H1 (cell line): ENCODE measurements around the gene DOCK3. TPM values are rescaled to one million over a fixed set of nuclear protein-coding genes. Genes with fewer than 3 reads are reported as not detected.

ENCODE experiments used
- CTCF ChIA-PET: fragments of 300-600 bp; sonication (Branson Sonifier 250); formaldehyde crosslinking; loops from one replicate; lab custom pipeline; 2021; ENCODE audit not compliant: partially characterized antibody; lab: Charles Lee
- POLR2A ChIA-PET: fragments of 300-600 bp; sonication (Branson Sonifier 250); formaldehyde crosslinking; loops from one replicate; lab custom pipeline; 2021; ENCODE audit warnings: inconsistent platforms; ENCODE audit not compliant: partially characterized antibody; lab: Charles Lee
- DNase-seq, 2 experiments: peaks; one replicate each; pipeline versions ENCODE4 v3.0.0 to v3.0.0-alpha.2; 2010 to 2022; ENCODE audit warnings: low spot score in 2 of 2, low read depth in 1 of 2, mixed read lengths in 1 of 2
- FAIRE-seq: peaks from 2 replicates; lab custom pipeline; 2011; peaks lifted over from hg19 to GRCh38; lab: Jason Lieb, UNC
- H2AFZ ChIP-seq: 2 replicates; pipeline ENCODE4 v1.8.1; 2012; ENCODE audit warnings: low read length, inconsistent platforms
- H2AK5ac ChIP-seq: 2 replicates; pipeline ENCODE4 v1.6.1; 2013; ENCODE audit warnings: low read depth, low read length
- H2BK120ac ChIP-seq: replicated peaks from 2 replicates; pipeline ENCODE3; 2013; ENCODE audit warnings: low read depth, low read length, inconsistent platforms
- H2BK12ac ChIP-seq: 2 replicates; pipeline ENCODE4 v1.6.1; 2013; ENCODE audit warnings: low read depth, low read length
- H2BK15ac ChIP-seq: 2 replicates; pipeline ENCODE4 v1.6.1; 2013; ENCODE audit warnings: low read length
- H2BK20ac ChIP-seq: 2 replicates; pipeline ENCODE4 v1.6.1; 2013; ENCODE audit warnings: low read length
- H2BK5ac ChIP-seq: 2 replicates; pipeline ENCODE4 v1.6.1; 2013; ENCODE audit warnings: low read depth, low read length
- H3K14ac ChIP-seq: 2 replicates; pipeline ENCODE4 v1.6.1; 2013; ENCODE audit warnings: inconsistent platforms; ENCODE audit not compliant: insufficient read length
- H3K18ac ChIP-seq: 2 replicates; pipeline ENCODE4 v1.6.1; 2013; ENCODE audit warnings: low read length; ENCODE audit errors: extremely low read depth
- H3K23ac ChIP-seq: 2 replicates; pipeline ENCODE4 v1.6.1; 2013; ENCODE audit warnings: inconsistent platforms; ENCODE audit not compliant: insufficient read length
- H3K23me2 ChIP-seq: 2 replicates; pipeline ENCODE4 v1.6.1; 2013; ENCODE audit warnings: low read depth, low read length
- H3K27ac ChIP-seq: 2 replicates; pipeline ENCODE4 v1.6.1; 2011; ENCODE audit warnings: low read depth, low read length, inconsistent platforms
- H3K27me3 ChIP-seq, 4 experiments: replicated peaks in 1 of 4; 1 replicate in 1 of 4; 2 replicates in 3 of 4; pipeline versions ENCODE4 v1.6.1 to v1.8.1; 2011 to 2013; ENCODE audit warnings: low read length in 3 of 4, mild to moderate bottlenecking in 3 of 4, inconsistent platforms in 2 of 4, mixed read lengths in 2 of 4, moderate library complexity in 1 of 4; ENCODE audit not compliant: control insufficient read depth in 3 of 4, insufficient read depth in 3 of 4; ENCODE audit errors: extremely low read depth in 1 of 4
- H3K36me3 ChIP-seq, 4 experiments: 2 replicates each; pipeline versions ENCODE4 v1.6.1 to v1.8.1; 2011 to 2013; ENCODE audit warnings: mild to moderate bottlenecking in 4 of 4, low read length in 3 of 4, moderate library complexity in 2 of 4, control low read depth in 1 of 4, inconsistent platforms in 1 of 4; ENCODE audit not compliant: insufficient read depth in 4 of 4, control insufficient read depth in 2 of 4
- H3K4ac ChIP-seq: replicated peaks from 2 replicates; pipeline ENCODE3; 2013; ENCODE audit warnings: low read length, low read depth, mixed read lengths, inconsistent platforms; ENCODE audit not compliant: insufficient read length
- H3K4me1 ChIP-seq, 4 experiments: replicated peaks in 1 of 4; 1 replicate in 1 of 4; 2 replicates in 3 of 4; pipeline versions ENCODE4 v1.6.1 to v1.8.1; 2011 to 2013; ENCODE audit warnings: low read length in 3 of 4, inconsistent platforms in 2 of 4, mixed read lengths in 1 of 4; ENCODE audit not compliant: insufficient read depth in 4 of 4, control insufficient read depth in 3 of 4
- H3K4me2 ChIP-seq, 2 experiments: 2 replicates each; pipeline versions ENCODE4 v1.6.1 to v1.8.1; 2011 to 2013; ENCODE audit warnings: low read depth in 2 of 2, low read length in 2 of 2, control low read depth in 1 of 2, inconsistent platforms in 1 of 2, mild to moderate bottlenecking in 1 of 2; ENCODE audit not compliant: insufficient read depth in 1 of 2
- H3K4me3 ChIP-seq, 4 experiments: fragments of 200-600, 300-600 bp in 1 of 4; sonication (generic), shearing (Covaris generic), sonication (Bioruptor Twin) in 1 of 4; 2 replicates each; pipeline versions ENCODE4 v1.5.1 to v1.8.1; 2011 to 2016; ENCODE audit warnings: low read length in 4 of 4, low read depth in 3 of 4, control low read depth in 2 of 4, inconsistent platforms in 2 of 4, mild to moderate bottlenecking in 2 of 4, mixed read lengths in 1 of 4, moderate library complexity in 1 of 4; ENCODE audit not compliant: insufficient read depth in 2 of 4; ENCODE audit errors: extremely low read depth in 1 of 4
- H3K56ac ChIP-seq: replicated peaks from 2 replicates; pipeline ENCODE3; 2013; ENCODE audit warnings: low read depth, mild to moderate bottlenecking, mixed read lengths, low read length, inconsistent platforms; ENCODE audit not compliant: insufficient read length
- H3K79me1 ChIP-seq: 2 replicates; pipeline ENCODE4 v1.6.1; 2013; ENCODE audit warnings: low read depth, low read length, control low read depth
- H3K79me2 ChIP-seq, 2 experiments: 2 replicates each; pipeline versions ENCODE4 v1.6.1 to v1.8.1; 2012 to 2013; ENCODE audit warnings: low read length in 2 of 2, mild to moderate bottlenecking in 2 of 2, inconsistent platforms in 1 of 2; ENCODE audit not compliant: insufficient read depth in 2 of 2, control insufficient read depth in 1 of 2
- H3K9ac ChIP-seq, 4 experiments: replicated peaks in 1 of 4; 1 replicate in 1 of 4; 2 replicates in 3 of 4; pipeline versions ENCODE4 v1.6.1 to v1.8.1; 2011 to 2013; ENCODE audit warnings: low read depth in 3 of 4, low read length in 3 of 4, control low read depth in 2 of 4, mild to moderate bottlenecking in 2 of 4, moderate library complexity in 2 of 4, inconsistent platforms in 1 of 4; ENCODE audit errors: extremely low read depth in 1 of 4
- H3K9me3 ChIP-seq, 2 experiments: 2 replicates each; pipeline versions ENCODE4 v1.6.1 to v1.8.1; 2012 to 2013; ENCODE audit warnings: mild to moderate bottlenecking in 2 of 2, moderate library complexity in 2 of 2, control low read depth in 1 of 2, inconsistent platforms in 1 of 2, low read depth in 1 of 2, low read length in 1 of 2, mixed read lengths in 1 of 2; ENCODE audit not compliant: insufficient read depth in 2 of 2
- H4K20me1 ChIP-seq, 2 experiments: replicated peaks in 1 of 2; 2 replicates each; pipeline versions ENCODE3 to v1.8.1; 2011 to 2013; ENCODE audit warnings: inconsistent platforms in 2 of 2, low read length in 2 of 2, mild to moderate bottlenecking in 1 of 2; ENCODE audit not compliant: insufficient read depth in 2 of 2, control insufficient read depth in 1 of 2
- H4K5ac ChIP-seq: 2 replicates; pipeline ENCODE4 v1.6.1; 2013; ENCODE audit warnings: low read length, low read depth, mixed read lengths, inconsistent platforms; ENCODE audit not compliant: insufficient read length
- H4K8ac ChIP-seq: 2 replicates; pipeline ENCODE4 v1.8.0; 2013; ENCODE audit warnings: mild to moderate bottlenecking, moderate library complexity, low read length, inconsistent platforms; ENCODE audit not compliant: insufficient read depth; ENCODE audit errors: extremely low read depth
- H4K91ac ChIP-seq: replicated peaks from 2 replicates; pipeline ENCODE3; 2013; ENCODE audit warnings: low read length, mixed read lengths, inconsistent platforms; ENCODE audit not compliant: insufficient read length
- NANOG ChIP-seq: IDR thresholded peaks from 2 replicates; pipeline ENCODE4 v1.6.1; 2011; ENCODE audit warnings: low read length, low read depth, mild to moderate bottlenecking, inconsistent platforms; ENCODE audit not compliant: insufficient read depth, poor library complexity, severe bottlenecking
- POLR2A ChIP-seq, 2 experiments: IDR thresholded peaks; 1 replicate in 1 of 2; 2 replicates in 1 of 2; pipeline ENCODE4 v1.6.1; 2011; ENCODE audit warnings: low read depth in 2 of 2, low read length in 2 of 2, mild to moderate bottlenecking in 2 of 2; ENCODE audit errors: control extremely low read depth in 1 of 2
- POLR2AphosphoS5 ChIP-seq: IDR thresholded peaks from 2 replicates; pipeline ENCODE4 v1.6.1; 2011; ENCODE audit warnings: low read depth, low read length
- SRF ChIP-seq: IDR thresholded peaks from 2 replicates; pipeline ENCODE4 v1.6.1; 2011; ENCODE audit warnings: mild to moderate bottlenecking, low read depth, low read length, moderate library complexity
- WGBS, 2 experiments: shearing (Covaris generic) in 1 of 2; methylation state at CpG; one replicate each; pipeline versions ENCODE4 v1.1.6 to v1.1.7; 2013 to 2015; ENCODE audit warnings: low lambda C conversion rate in 2 of 2, mixed read lengths in 2 of 2, inconsistent platforms in 1 of 2, low coverage in 1 of 2, missing lambda C conversion rate in 1 of 2; ENCODE audit not compliant: insufficient replicate concordance in 2 of 2, insufficient coverage in 1 of 2, insufficient read length in 1 of 2; ENCODE audit errors: extremely low coverage in 1 of 2, missing lambda C conversion rate in 1 of 2; 5-methylcytosine and 5-hydroxymethylcytosine counted together
- polyA plus RNA-seq, 7 experiments: library from polyadenylated mRNA; depleted of rRNA in 3 of 7; stranded (reverse) in 5 of 7; unstranded in 2 of 7; fragments of >200 nt in 5 of 7; fragments of 200-250 nt in 2 of 7; gene quantifications; 1 replicate in 5 of 7; 2 replicates in 1 of 7; 4 replicates in 1 of 7; pipeline versions ENCODE4 v1.2.1 to v1.2.3, GENCODE V29; 2011 to 2013; ENCODE audit warnings: missing spikeins in 2 of 7, mixed read lengths in 2 of 7
- total RNA-seq: library from RNA; stranded (reverse); fragmentation: NEBNext Ultra II Directional; extraction: Animal tissue kit (Norgen Biotek cat#: 25700); gene quantifications from 2 replicates; pipeline ENCODE4 v1.2.1, GENCODE V29; 2021

DOCK3 gene
- total and polyA plus RNA-seq, 2 of the 8 experiments (the other 6 are each of a cell fraction or from before 2014, with no cell fraction given), result 2.7 to 5.0 TPM

DNA sequence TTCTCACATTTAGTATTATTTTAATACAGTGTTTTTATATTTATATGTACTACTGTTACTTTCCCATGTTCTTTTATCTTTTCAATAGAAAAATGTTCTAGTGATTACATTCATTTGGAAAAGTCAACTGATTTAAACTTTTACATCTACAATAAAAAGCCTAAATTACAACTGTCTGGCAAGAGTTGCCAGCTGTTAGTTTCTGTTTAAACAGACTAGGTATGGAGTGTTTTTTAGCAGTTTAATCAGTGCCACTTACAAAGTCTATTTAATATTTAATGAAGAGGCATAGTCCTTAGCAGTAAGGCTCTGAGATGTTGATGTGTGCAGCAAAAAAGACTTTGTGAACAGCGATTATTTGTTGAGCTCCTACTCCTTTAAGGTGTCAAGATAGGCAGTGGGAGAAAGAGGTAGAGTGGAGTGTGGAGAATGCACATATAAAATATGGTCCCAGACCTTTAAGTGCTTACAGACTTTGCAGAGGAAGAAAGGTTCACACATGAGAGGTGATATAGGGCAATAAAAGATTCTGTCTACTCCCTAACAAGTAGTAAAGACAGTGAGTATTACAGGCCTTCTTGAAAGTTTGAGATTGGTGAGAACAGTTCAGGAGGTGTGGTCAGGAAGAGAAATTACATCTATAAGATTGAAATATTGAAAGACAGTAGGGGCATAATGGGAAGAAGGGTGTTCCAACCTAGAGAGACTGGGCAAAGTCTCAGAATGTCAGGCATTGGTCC lies 320.5 kb downstream of the DOCK3 start:
- Histone ChIP-seq H2BK20ac (no peak overlapping the region), H2AFZ (no peak overlapping the region), H3K4me3 (no peak overlapping the region), H3K9ac (no peak overlapping the region), H3K56ac (no peak overlapping the region), H3K79me2 (no peaks in the 10 kb centered on the region), H3K23ac (no peak overlapping the region), H3K9me3 (peaks cover 3 to 7% of the 10 kb centered on the region in 2 experiments; a peak in 1 of 4 replicates), H2BK120ac (no peak overlapping the region), H2BK15ac (no peak overlapping the region), H3K27me3 (no peaks in the 10 kb centered on the region), H3K23me2 (no peaks in the 10 kb centered on the region), H2BK5ac (no peak overlapping the region), H2BK12ac (no peak overlapping the region), H3K36me3 (no peaks in the 10 kb centered on the region), H2AK5ac (no peak overlapping the region), H4K91ac (no peak overlapping the region), H4K5ac (no peak overlapping the region), H3K4ac (no peak overlapping the region), H3K14ac (no peak overlapping the region), H4K8ac (no peak overlapping the region), H3K4me1 (no peaks in the 10 kb centered on the region), H4K20me1 (no peaks in the 10 kb centered on the region), H3K18ac (no peak overlapping the region), H3K4me2 (no peak overlapping the region), H3K27ac (no peak overlapping the region), H3K79me1 (no peaks in the 10 kb centered on the region)
- CTCF ChIA-PET, result no interaction called here
- DNase-seq, result no peak
- FAIRE-seq, result no peak
- WGBS, 2 experiments, result 90% methylated on average over 1 of the region's 1 CpG; no CpG with 5 or more reads in 1 of the 2 experiments
- TF ChIP-seq NANOG (no peak), POLR2A (IDR thresholded peaks at IDR 0.05; ENCODE audit: control extremely low read depth in 1 of 2, low read depth in 2 of 2, low read length in 2 of 2) (no peak), SRF (no peak), POLR2AphosphoS5 (no peak)
- POLR2A ChIA-PET, result no interaction called here
